HG03575 (cell line): ENCODE data around the gene FHL3.

Source experiments
- ATAC-seq: cut with Tn5 transposase; IDR thresholded peaks from one replicate; pipeline ENCODE4 v1.9.1; 2021; ENCODE audit not compliant: unreplicated experiment, insufficient number of reproducible peaks, low FRiP score; ENCODE audit errors: extremely low read depth

FHL3 gene

DNA sequence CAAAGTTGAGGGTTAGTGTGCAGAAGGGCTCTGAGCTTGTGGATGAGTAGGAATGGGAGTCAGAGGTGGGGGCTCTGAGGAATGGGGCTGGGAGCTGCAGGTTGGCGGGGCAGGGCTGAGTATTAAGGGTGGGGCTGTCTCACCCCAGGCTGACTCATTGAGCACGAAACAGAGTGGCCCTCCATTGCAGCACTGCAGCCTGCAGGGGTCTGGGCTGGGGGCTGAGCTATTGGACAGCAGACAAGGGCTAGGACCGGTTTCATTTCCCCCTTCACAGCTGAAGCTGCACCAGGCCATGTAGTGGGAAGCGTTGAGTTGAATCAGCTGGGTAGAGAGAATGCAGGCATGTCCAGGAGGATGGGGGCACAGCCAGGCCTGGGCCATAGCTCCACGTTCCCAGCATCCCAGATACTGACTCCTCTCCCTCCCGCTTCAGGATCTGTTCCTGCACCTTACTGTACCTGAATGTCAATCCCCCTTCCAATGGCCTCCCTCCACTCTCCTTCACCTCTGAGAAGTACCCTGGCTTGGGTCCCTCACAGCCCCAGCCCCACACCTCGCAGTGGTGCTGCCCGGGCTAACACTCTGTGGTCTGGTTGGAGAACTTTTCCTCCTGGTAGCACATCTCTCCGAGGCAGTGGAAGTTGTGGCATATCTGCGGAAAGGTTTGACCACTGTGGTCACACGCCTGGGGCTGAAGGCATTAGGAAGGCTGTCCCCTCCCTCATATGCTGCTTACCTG is 54.1 kb downstream of the FHL3 start:
- no peak for ATAC-seq

DNA sequence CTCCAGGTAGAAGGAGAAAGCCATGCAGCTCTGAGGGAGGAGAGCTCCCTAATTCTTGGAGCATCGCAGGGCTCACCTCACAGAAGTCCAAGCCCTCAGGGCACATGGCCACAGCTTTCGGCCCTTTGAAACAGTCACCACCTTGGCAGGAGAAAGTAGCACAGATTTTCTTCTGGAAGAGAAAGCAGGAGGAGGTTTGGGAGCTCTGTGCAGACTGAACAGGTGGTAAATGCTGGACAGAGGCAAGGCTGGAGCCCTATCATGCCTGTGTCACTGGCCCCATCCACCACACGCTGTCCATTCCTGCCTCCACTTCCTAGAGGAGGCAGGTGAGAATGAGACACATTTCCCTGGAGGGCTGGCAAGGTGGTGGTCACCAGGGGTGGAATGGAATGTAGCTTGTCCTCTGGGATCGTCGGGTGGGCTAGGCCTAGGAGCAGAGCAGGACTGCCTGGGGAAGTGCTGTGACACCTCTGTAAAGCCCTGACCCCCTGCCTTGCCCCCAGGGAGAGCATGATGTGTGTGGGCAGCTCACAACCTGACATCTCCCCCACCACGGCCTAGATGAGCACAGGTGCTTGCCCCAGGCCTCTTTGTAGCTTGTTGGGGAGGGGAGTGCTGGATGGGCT is 55.7 kb downstream of the FHL3 start:
- ATAC-seq = no peak

DNA sequence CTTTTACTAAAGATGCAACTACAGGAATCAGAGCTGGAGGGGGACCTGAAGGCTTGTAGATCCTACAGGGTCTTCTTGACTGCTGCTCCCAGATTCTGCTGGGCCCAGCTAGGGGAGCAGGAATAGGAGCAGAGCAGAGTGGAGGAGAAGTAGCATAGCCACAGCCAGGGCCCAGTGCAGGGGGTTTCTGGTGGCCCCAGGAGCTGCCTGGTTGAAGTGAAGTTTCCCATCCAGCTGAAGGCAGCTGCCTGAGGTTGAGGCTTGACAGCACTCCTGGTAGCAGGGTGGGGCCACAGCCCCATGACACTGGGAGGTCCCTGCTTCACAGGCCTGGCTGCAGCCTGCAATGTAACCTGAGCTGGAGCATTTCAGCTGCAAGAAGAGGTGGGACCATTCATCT is 56.5 kb downstream of the FHL3 start:
- no peak for ATAC-seq

DNA sequence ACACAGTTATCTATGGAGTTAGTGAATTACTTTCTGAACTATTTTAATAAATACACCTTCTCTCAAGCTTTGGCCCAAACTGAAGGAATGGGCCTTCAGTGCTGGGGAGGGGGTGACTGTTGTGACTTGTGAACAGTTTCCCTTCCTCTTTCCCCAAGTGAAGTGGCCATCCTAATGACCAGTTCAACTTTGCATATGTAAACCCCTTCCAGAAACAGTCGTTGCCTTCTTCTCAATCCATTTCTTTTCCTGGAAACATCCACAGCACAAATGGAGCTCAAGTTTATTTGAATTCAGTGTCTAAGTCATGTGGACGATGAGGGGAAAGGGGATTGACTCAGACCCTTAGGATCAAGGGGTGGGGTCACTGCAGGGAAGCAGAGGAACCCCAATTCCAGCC is 57.1 kb downstream of the FHL3 start:
- no peak for ATAC-seq

DNA sequence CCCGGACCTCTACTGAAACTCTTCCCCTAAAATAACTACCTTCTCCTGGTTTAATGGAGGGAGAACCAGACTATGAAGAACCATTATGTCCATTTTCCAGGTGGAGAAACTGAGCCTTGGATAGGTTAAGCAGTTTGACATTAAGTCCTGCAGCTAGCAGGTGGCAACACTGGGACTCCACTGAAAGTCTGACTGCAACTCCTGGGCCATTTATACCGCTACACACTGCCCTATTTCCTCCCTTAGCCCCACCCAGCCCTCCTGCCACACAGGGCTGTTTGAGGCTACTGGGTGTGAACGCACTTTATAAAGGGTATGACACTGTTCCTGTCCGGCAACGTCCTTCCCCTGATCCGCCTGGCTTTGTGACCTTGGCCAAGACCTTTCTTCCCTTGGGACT is 58.0 kb downstream of the FHL3 start:
- ATAC-seq = no peak
